ENCODE measurements around the gene CCP110. TPM values are rescaled to one million over a fixed set of nuclear protein-coding genes. Genes with fewer than 3 reads are reported as not detected.

Gene CCP110
- total RNA-seq, 2 donors from 2014 or later = 9.6 to 16.2 TPM

DNA sequence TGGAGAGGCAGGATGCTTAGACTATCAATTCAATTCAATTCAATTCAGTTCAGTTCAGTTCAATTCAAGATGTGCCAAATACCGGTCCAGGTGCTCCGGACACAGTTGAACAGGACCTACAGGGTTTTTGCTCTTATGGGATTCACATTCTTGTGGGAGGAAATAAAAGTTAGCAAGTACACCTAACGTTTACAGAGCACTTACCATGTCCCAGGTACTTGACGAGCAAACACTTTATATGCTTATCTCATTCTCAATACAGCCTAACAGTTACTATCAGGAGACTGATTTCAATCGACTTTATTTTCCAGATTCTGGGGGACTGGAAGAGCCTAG, 1.4 kb upstream of the CCP110 start:
- H3K9me3 ChIP-seq = no peaks in the 10 kb centered on the region
- ATAC-seq (no peak), DNase-seq (no peak)
- H3K4me1 ChIP-seq = peaks cover 37% of the 10 kb centered on the region
- H3K27ac ChIP-seq = peak overlapping the region; percentile 79 to 98 (median 90)
- 15 to 20% methylated on average over 5 of the region's 5 CpGs for WGBS, 2 donors
- no peak for TF ChIP-seq POLR2A (IDR thresholded peaks at IDR 0.05)
- TF ChIP-seq, protein P1, sequence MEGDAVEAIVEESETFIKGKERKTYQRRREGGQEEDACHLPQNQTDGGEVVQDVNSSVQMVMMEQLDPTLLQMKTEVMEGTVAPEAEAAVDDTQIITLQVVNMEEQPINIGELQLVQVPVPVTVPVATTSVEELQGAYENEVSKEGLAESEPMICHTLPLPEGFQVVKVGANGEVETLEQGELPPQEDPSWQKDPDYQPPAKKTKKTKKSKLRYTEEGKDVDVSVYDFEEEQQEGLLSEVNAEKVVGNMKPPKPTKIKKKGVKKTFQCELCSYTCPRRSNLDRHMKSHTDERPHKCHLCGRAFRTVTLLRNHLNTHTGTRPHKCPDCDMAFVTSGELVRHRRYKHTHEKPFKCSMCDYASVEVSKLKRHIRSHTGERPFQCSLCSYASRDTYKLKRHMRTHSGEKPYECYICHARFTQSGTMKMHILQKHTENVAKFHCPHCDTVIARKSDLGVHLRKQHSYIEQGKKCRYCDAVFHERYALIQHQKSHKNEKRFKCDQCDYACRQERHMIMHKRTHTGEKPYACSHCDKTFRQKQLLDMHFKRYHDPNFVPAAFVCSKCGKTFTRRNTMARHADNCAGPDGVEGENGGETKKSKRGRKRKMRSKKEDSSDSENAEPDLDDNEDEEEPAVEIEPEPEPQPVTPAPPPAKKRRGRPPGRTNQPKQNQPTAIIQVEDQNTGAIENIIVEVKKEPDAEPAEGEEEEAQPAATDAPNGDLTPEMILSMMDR (IDR thresholded peaks at IDR 0.05) = no peak
- H3K27me3 ChIP-seq = no peaks in the 10 kb centered on the region
- intact Hi-C loops (cut with DNase I) = no loop called here
- no peaks in the 10 kb centered on the region for H3K36me3 ChIP-seq (replicated peaks in 1 of 2; ENCODE audit: insufficient read depth in 1 of 2, low read depth in 2 of 2)
- no peak overlapping the region for H3K4me3 ChIP-seq

DNA sequence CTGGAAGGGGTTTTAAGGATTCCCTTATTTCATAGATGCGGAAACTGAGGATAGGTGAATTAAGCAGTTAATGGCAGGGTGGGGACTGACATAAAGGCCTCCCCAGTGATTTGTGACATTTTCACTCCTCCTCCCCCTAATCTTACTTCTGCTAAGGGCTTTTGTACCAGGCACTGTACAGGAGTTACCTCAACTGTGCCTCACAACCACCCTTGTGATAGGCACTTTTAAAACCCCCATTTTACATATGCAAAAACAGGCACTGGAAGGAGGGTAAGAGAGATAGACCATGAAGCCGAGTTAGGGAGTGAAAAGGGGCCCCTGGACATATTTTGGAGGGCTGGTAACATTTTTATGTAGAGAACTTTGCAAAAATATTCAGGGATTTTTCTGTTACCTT, 982 bp upstream of the CCP110 start:
- Histone ChIP-seq H3K36me3 (replicated peaks in 1 of 2; ENCODE audit: insufficient read depth in 1 of 2, low read depth in 2 of 2) (no peaks in the 10 kb centered on the region), H3K27ac (no peak overlapping the region), H3K4me3 (no peak overlapping the region), H3K27me3 (no peaks in the 10 kb centered on the region), H3K4me1 (peaks cover 37% of the 10 kb centered on the region), H3K9me3 (no peaks in the 10 kb centered on the region)
- ATAC-seq = no peak
- no peak for DNase-seq
- TF ChIP-seq, protein P1 (IDR thresholded peaks at IDR 0.05) = no peak
- TF ChIP-seq POLR2A (IDR thresholded peaks at IDR 0.05) = no peak
- 81% methylated on average over 2 of the region's 2 CpGs for WGBS, 2 donors
- intact Hi-C loops (cut with DNase I) = no loop called here

DNA sequence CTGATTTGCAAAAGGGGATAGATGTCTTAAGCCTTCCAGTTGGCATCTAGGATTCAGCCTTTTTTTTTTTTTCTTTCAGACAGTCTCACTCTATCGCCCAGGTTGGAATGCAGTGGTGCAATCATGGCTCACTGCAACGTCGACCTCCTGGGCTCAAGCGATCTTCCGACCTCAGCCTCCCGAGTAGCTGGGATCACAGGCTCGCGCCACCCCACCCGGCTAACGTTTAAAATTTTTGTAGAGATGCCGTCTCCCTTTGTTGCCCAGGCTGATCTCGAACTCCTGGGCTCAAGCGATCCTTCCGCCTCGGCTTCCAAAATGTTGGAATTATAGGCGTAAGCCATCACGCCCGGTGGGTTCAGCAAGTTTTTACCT, 571 bp upstream of the CCP110 start:
- peaks cover 37% of the 10 kb centered on the region for H3K4me1 ChIP-seq
- intact Hi-C loops (cut with DNase I) = no loop called here
- TF ChIP-seq, protein P1 (IDR thresholded peaks at IDR 0.05) = no peak
- no peak for TF ChIP-seq POLR2A (IDR thresholded peaks at IDR 0.05)
- H3K36me3 ChIP-seq (replicated peaks in 1 of 2; ENCODE audit: insufficient read depth in 1 of 2, low read depth in 2 of 2) = no peaks in the 10 kb centered on the region
- no peaks in the 10 kb centered on the region for H3K9me3 ChIP-seq
- H3K27ac ChIP-seq = no peak overlapping the region
- no peak overlapping the region for H3K4me3 ChIP-seq
- no peak for DNase-seq
- 54 to 59% methylated on average over 18 of the region's 18 CpGs for whole genome bisulfite sequencing, 2 donors
- ATAC-seq = no peak
- H3K27me3 ChIP-seq = no peaks in the 10 kb centered on the region

DNA sequence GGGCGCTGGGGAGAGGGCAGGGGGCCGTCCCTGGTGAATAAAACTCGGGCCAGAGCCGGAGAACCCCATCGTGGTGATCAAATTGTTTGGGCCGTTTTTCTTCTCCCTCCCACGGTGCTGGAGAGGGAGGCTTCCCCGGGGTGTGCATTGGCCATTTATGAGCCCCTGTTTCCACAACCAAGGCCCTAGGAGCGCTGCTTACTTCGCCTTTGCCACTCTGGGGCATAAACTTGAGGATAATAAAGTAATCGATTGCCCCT, 544 bp downstream of the CCP110 start:
- TF ChIP-seq, protein P1 (IDR thresholded peaks at IDR 0.05) = no peak
- TF ChIP-seq POLR2A (IDR thresholded peaks at IDR 0.05) = no peak
- no peaks in the 10 kb centered on the region for H3K9me3 ChIP-seq
- ATAC-seq (no peak), DNase-seq (no peak)
- peak overlapping the region; percentile 83 to 100 for H3K4me3 ChIP-seq
- intact Hi-C loops (cut with DNase I) = no loop called here
- peaks cover 37% of the 10 kb centered on the region for H3K4me1 ChIP-seq
- no peaks in the 10 kb centered on the region for H3K27me3 ChIP-seq
- peak overlapping the region in 3 of 4 donors; percentile 14 to 70 (median 19) for H3K27ac ChIP-seq
- WGBS, 2 donors = 0 to 1% methylated on average over 11 of the region's 11 CpGs
- no peaks in the 10 kb centered on the region for H3K36me3 ChIP-seq (replicated peaks in 1 of 2; ENCODE audit: insufficient read depth in 1 of 2, low read depth in 2 of 2)

DNA sequence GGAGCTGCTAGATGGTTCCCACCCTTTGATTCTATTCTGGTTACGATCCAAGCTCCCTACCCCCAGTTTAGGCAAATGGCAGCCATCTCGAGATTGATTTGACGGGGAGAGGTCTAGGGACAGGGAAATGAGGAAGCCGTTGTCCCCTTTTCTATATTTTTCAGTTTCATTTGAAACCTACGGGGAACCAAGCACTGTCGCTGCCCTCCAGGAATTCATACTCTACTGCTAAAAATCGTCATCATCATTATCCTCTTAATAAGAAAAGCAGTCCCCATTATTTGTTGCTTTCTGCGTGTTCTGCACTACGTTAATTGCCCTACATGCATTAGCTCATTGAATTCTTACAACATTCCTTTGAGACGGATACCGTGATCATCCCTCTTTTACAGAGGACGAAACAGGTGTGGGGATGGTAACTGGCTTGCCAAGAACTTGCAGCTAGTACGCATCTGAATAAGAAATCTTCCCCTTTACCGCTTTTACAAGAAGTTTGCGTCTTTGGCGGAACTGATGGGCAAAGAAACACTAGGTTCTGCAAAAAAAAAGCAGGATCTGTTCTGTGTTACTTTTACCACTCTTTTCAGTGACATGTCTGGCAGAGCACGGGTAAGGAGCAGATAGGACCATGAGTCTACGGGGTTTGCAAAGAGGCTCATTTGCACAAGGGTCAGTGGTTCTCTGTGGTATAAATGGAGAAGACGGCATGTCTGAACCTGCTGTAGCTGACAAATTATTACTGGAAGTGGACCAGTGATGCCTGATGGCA, 1.1 kb downstream of the CCP110 start:
- no peaks in the 10 kb centered on the region for H3K36me3 ChIP-seq (replicated peaks in 1 of 2; ENCODE audit: insufficient read depth in 1 of 2, low read depth in 2 of 2)
- peak overlapping the region in 2 of 4 donors; percentile 19 to 70 for H3K27ac ChIP-seq
- no peaks in the 10 kb centered on the region for H3K9me3 ChIP-seq
- TF ChIP-seq, protein P1 (IDR thresholded peaks at IDR 0.05) = no peak
- TF ChIP-seq POLR2A (IDR thresholded peaks at IDR 0.05) = no peak
- intact Hi-C loops (cut with DNase I) = no loop called here
- peaks cover 33% of the 10 kb centered on the region for H3K4me1 ChIP-seq
- no peak for DNase-seq
- no peaks in the 10 kb centered on the region for H3K27me3 ChIP-seq
- WGBS, 2 donors = 21 to 38% methylated on average over 19 of the region's 19 CpGs
- ATAC-seq = no peak
- peak overlapping the region in 1 of 2 donors; percentile 100 for H3K4me3 ChIP-seq

All from body of pancreas (tissue), 4 donors.